IMR-90 (cell line): ENCODE results near the gene PNMA8C. TPM values are rescaled to one million over a fixed set of nuclear protein-coding genes. Genes with fewer than 3 reads are reported as not detected.

Experiments used
- ATAC-seq: fragments of 200-7000 bp; cut with Tn5 transposase; 2 replicates; pipeline ENCODE4 v1.9.1; 2020; ENCODE audit warnings: low read depth, mild to moderate bottlenecking, moderate library complexity
- BruUV-seq: library from RNA; stranded (reverse); fragments of 400-500 nt; replicated peaks from 2 replicates; lab custom pipeline; 2021; lab: Mats Ljungman, UMichigan
- CTCF ChIA-PET: fragments of 300-600 bp; formaldehyde crosslinking; extraction: SDS; loops from one replicate; lab custom pipeline; 2021; ENCODE audit warnings: antibody characterized with exemption; lab: Yijun Ruan, JAX
- POLR2A ChIA-PET: fragments of 300-600 bp; sonication (Branson Sonifier 250); formaldehyde crosslinking; loops from one replicate; lab custom pipeline; 2022; ENCODE audit warnings: antibody characterized with exemption; ENCODE audit not compliant: unreplicated experiment; lab: Charles Lee
- DNase-seq: peaks from one replicate; pipeline ENCODE4 v3.0.0; 2013
- H2AFZ ChIP-seq: replicated peaks from 2 replicates; pipeline ENCODE3; 2013; ENCODE audit warnings: low read length, mild to moderate bottlenecking; ENCODE audit not compliant: poor library complexity
- H2AK5ac ChIP-seq: 2 replicates; pipeline ENCODE4 v1.6.1; 2013; ENCODE audit warnings: low read depth, low read length, inconsistent platforms
- H2AK9ac ChIP-seq: replicated peaks from 2 replicates; pipeline ENCODE3; 2013; ENCODE audit warnings: mild to moderate bottlenecking, low read depth, low read length, moderate library complexity; ENCODE audit not compliant: poor library complexity
- H2BK120ac ChIP-seq: 2 replicates; pipeline ENCODE4 v1.6.1; 2013; ENCODE audit warnings: low read depth, low read length, inconsistent platforms
- H2BK15ac ChIP-seq: 3 replicates; pipeline ENCODE4 v1.6.1; 2013; ENCODE audit warnings: low read depth, low read length, inconsistent platforms
- H2BK20ac ChIP-seq: 2 replicates; pipeline ENCODE4 v1.6.1; 2013; ENCODE audit warnings: low read depth, mild to moderate bottlenecking, inconsistent platforms, low read length, moderate library complexity
- H2BK5ac ChIP-seq: 2 replicates; pipeline ENCODE4 v1.6.1; 2013; ENCODE audit warnings: mild to moderate bottlenecking, low read depth, low read length, inconsistent platforms; ENCODE audit not compliant: poor library complexity, severe bottlenecking
- H3K14ac ChIP-seq: replicated peaks from 2 replicates; pipeline ENCODE4 v1.6.1; 2013; ENCODE audit warnings: low read depth, low read length, inconsistent platforms
- H3K18ac ChIP-seq: 2 replicates; pipeline ENCODE4 v1.6.1; 2013; ENCODE audit warnings: low read depth, low read length, control low read depth
- H3K23ac ChIP-seq: 2 replicates; pipeline ENCODE4 v1.6.1; 2013; ENCODE audit warnings: low read depth, low read length, inconsistent platforms
- H3K27ac ChIP-seq: 2 replicates; pipeline ENCODE4 v1.5.1; 2013; ENCODE audit warnings: mild to moderate bottlenecking, control low read depth, low read length; ENCODE audit not compliant: insufficient read depth
- H3K27me3 ChIP-seq: 2 replicates; pipeline ENCODE4 v1.6.1; 2013; ENCODE audit warnings: low read length; ENCODE audit not compliant: control insufficient read depth, insufficient read depth
- H3K36me3 ChIP-seq: 2 replicates; pipeline ENCODE4 v1.6.1; 2013; ENCODE audit warnings: low read length, mixed read lengths; ENCODE audit not compliant: control insufficient read depth, insufficient read depth
- H3K4ac ChIP-seq: 2 replicates; pipeline ENCODE4 v1.6.1; 2013; ENCODE audit warnings: low read depth, low read length, inconsistent platforms
- H3K4me1 ChIP-seq: 2 replicates; pipeline ENCODE4 v1.6.1; 2013; ENCODE audit warnings: low read length, mixed read lengths; ENCODE audit not compliant: control insufficient read depth, insufficient read depth
- H3K4me2 ChIP-seq: 2 replicates; pipeline ENCODE4 v1.6.1; 2013; ENCODE audit warnings: low read depth, mild to moderate bottlenecking, control low read depth, low read length, moderate library complexity
- H3K4me3 ChIP-seq: 2 replicates; pipeline ENCODE4 v1.5.1; 2013; ENCODE audit warnings: low read depth, mild to moderate bottlenecking, control low read depth, low read length, moderate library complexity; ENCODE audit not compliant: insufficient read depth
- H3K56ac ChIP-seq: 2 replicates; pipeline ENCODE4 v1.6.1; 2013; ENCODE audit warnings: low read length, inconsistent platforms; ENCODE audit not compliant: insufficient read depth; ENCODE audit errors: extremely low read depth
- H3K79me1 ChIP-seq, 2 experiments: 2 replicates each; pipeline ENCODE4 v1.6.1; 2013; ENCODE audit warnings: low read length in 2 of 2, inconsistent platforms in 1 of 2, low read depth in 1 of 2
- H3K9ac ChIP-seq: 2 replicates; pipeline ENCODE4 v1.6.1; 2013; ENCODE audit warnings: low read depth, low read length, control low read depth
- H3K9me1 ChIP-seq: 2 replicates; pipeline ENCODE4 v1.6.1; 2013; ENCODE audit warnings: low read length, inconsistent platforms; ENCODE audit not compliant: insufficient read depth
- H3K9me3 ChIP-seq: 2 replicates; pipeline ENCODE4 v1.6.1; 2013; ENCODE audit warnings: low read length; ENCODE audit not compliant: control insufficient read depth, insufficient read depth
- H4K20me1 ChIP-seq: 2 replicates; pipeline ENCODE4 v1.6.1; 2013; ENCODE audit warnings: low read length, inconsistent platforms; ENCODE audit not compliant: insufficient read depth
- H4K5ac ChIP-seq: 2 replicates; pipeline ENCODE4 v1.6.1; 2013; ENCODE audit warnings: mild to moderate bottlenecking, low read depth, low read length, control low read depth
- H4K8ac ChIP-seq, 2 experiments: 2 replicates each; pipeline ENCODE4 v1.6.1; 2013; ENCODE audit warnings: low read depth in 2 of 2, low read length in 2 of 2, control low read depth in 1 of 2, inconsistent platforms in 1 of 2
- H4K91ac ChIP-seq: 2 replicates; pipeline ENCODE4 v1.6.1; 2013; ENCODE audit warnings: low read depth, low read length, inconsistent platforms; ENCODE audit not compliant: insufficient read depth
- FOS ChIP-seq: fragments of 150-350 bp; IDR thresholded peaks from 2 replicates; pipeline ENCODE4 v1.6.1; 2016; ENCODE audit warnings: low read depth, low read length
- NFE2L2 ChIP-seq: fragments of 150-350 bp; IDR thresholded peaks from 2 replicates; pipeline ENCODE4 v1.6.1; 2016; ENCODE audit warnings: low read depth, mild to moderate bottlenecking, low read length
- POLR2A ChIP-seq: IDR thresholded peaks from 2 replicates; pipeline ENCODE4 v1.6.1; 2012; ENCODE audit warnings: mild to moderate bottlenecking, low read depth, low read length
- RAD21 ChIP-seq: IDR thresholded peaks from 2 replicates; pipeline ENCODE4 v1.6.1; 2012; ENCODE audit warnings: low read length, improper control_type of control experiment
- WGBS, 2 experiments: methylation state at CpG; one replicate each; pipeline versions ENCODE4 v1.1.5 to v1.1.7; 2013; ENCODE audit warnings: missing lambda C conversion rate in 2 of 2; ENCODE audit not compliant: insufficient read length in 1 of 2; ENCODE audit errors: extremely low coverage in 2 of 2; 5-methylcytosine and 5-hydroxymethylcytosine counted together
- dilution Hi-C: fragments of 300-500 bp; cut with HindIII; formaldehyde crosslinking; loops from one replicate; pipeline ENCODE4 v1.14.3; 2018; ENCODE audit warnings: low sequenced_read_pairs; ENCODE audit not compliant: unreplicated experiment
- in situ Hi-C: fragments of 300-500 bp; cut with MboI; formaldehyde crosslinking; loops from 3 replicates; pipeline ENCODE4 v1.14.3; 2019; ENCODE audit warnings: low sequenced_read_pairs, inconsistent platforms, mixed read lengths
- intact Hi-C: fragments of 100-400 bp; cut with micrococcal nuclease; formaldehyde crosslinking; loops from 2 replicates; pipeline ENCODE4 v1.10.0; 2022
- polyA plus RNA-seq, 3 experiments: library from polyadenylated mRNA; depleted of rRNA; stranded (reverse); fragments of >200 nt; gene quantifications; 2 replicates each; pipeline ENCODE4 v1.2.3, GENCODE V29; 2012; ENCODE audit warnings: low replicate concordance in 1 of 3
- total RNA-seq: library from RNA; depleted of rRNA; stranded (reverse); fragments of >200 nt; gene quantifications from 2 replicates; pipeline ENCODE4 v1.2.3, GENCODE V29; 2012

PNMA8C gene
- total and polyA plus RNA-seq, 2 of the 4 experiments (the other 2 are of a cell fraction) = 0.09 to 0.18 TPM

GRCh38 chr19:46386996-46387712 lies 41.6 kb downstream of the PNMA8C start:
- H3K56ac ChIP-seq = no peak overlapping the region
- no peak overlapping the region for H3K4me2 ChIP-seq
- TF ChIP-seq POLR2A (no peak), NFE2L2 (no peak), RAD21 (no peak), FOS (no peak)
- H4K91ac ChIP-seq = no peak overlapping the region
- peaks cover 6% of the 10 kb centered on the region for H3K9me3 ChIP-seq
- no peak overlapping the region for H3K9ac ChIP-seq
- H4K20me1 ChIP-seq = no peaks in the 10 kb centered on the region; the same call in 1 of the 2 replicates
- no peak overlapping the region for H2BK20ac ChIP-seq
- H2AFZ ChIP-seq = peak overlapping the region; percentile 33
- H3K27me3 ChIP-seq = no peaks in the 10 kb centered on the region
- no peak overlapping the region for H2BK15ac ChIP-seq
- peaks cover 55% of the 10 kb centered on the region for H3K36me3 ChIP-seq
- H2BK5ac ChIP-seq = no peak overlapping the region
- H3K9me1 ChIP-seq = peaks cover 11% of the 10 kb centered on the region
- no peak overlapping the region for H4K5ac ChIP-seq
- WGBS, 2 experiments = 99% methylated on average over 16 of the region's 30 CpGs; no CpG with 5 or more reads in 1 of the 2 experiments
- no peak overlapping the region for H3K14ac ChIP-seq
- no peak overlapping the region for H3K27ac ChIP-seq
- H2AK9ac ChIP-seq = peak overlapping the region; percentile 37
- no peak overlapping the region for H3K4me3 ChIP-seq
- POLR2A ChIA-PET = no interaction called here
- no peak overlapping the region for H3K23ac ChIP-seq
- H3K4me1 ChIP-seq = peaks cover 7% of the 10 kb centered on the region
- H2AK5ac ChIP-seq = no peak overlapping the region
- dilution Hi-C loops (no loop called here), intact Hi-C loops (no loop called here), in situ Hi-C loops (loop anchor here (10.0 kb wide), 1 partner anchor 102 kb away; no protein-coding TSS in a partner anchor)
- CTCF ChIA-PET = interaction anchor here (0.6 kb wide), 1 partner anchor 63 kb away, joined by 5 read pairs; no protein-coding TSS in a partner anchor
- no peak for ATAC-seq
- H3K4ac ChIP-seq = no peak overlapping the region
- H4K8ac ChIP-seq = no peak overlapping the region
- H3K18ac ChIP-seq = no peak overlapping the region
- H3K79me1 ChIP-seq = peaks cover 0 to 26% of the 10 kb centered on the region in 2 experiments; a peak in 3 of 4 replicates
- no TSS peak for BruUV-seq
- no peak for DNase-seq
- no peak overlapping the region for H2BK120ac ChIP-seq
